ENCODE results near the gene SLC35E2B. TPM values are rescaled to one million over a fixed set of nuclear protein-coding genes. Genes with fewer than 3 reads are reported as not detected.
"Not testable (repeated sequence)": the region's sequence is repeated elsewhere in the genome, so short reads cannot be mapped to it uniquely, and the experiment has no call there.

Gene SLC35E2B
- total RNA-seq, 1 donor from 2014 or later = 52.7 TPM

DNA sequence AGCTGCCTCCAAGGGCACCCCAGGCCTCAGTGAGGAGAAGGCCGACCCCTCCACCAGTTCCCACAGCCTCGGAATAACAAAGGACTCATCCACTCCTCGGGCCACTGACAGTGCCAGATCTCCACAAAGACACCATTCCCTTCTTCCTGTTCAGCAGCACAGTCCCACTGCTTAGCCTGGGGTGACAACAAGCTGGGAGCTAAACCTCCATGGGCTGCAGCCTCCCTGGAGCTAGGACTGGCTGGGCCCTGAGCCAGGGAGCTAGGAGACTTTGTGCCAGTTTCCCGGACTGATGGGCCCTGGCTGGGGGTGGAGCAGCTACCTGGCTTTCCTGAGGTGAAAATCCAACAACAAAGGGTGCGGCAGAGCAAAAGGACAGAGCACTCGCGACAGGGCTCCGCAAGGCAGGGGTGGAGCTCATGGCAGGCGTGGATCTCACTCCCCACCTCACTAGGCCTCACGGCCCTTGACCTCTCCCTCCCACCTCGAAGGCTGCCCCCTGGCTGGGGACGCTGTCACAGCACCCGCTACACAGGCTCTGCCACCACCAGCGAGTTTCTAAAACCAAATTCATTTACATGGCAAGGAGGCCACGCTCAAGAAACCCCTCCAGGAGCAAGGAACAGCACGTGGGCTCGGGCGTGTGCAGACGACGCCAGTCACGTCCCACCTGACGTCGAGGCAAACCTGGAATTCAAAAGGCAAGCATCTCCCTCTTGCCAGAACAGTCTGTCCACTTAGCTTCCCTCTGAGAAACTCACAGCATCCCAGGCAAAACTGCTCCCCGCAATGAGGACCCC, 13.8 kb downstream of the SLC35E2B start:
- TF ChIP-seq, protein P1, sequence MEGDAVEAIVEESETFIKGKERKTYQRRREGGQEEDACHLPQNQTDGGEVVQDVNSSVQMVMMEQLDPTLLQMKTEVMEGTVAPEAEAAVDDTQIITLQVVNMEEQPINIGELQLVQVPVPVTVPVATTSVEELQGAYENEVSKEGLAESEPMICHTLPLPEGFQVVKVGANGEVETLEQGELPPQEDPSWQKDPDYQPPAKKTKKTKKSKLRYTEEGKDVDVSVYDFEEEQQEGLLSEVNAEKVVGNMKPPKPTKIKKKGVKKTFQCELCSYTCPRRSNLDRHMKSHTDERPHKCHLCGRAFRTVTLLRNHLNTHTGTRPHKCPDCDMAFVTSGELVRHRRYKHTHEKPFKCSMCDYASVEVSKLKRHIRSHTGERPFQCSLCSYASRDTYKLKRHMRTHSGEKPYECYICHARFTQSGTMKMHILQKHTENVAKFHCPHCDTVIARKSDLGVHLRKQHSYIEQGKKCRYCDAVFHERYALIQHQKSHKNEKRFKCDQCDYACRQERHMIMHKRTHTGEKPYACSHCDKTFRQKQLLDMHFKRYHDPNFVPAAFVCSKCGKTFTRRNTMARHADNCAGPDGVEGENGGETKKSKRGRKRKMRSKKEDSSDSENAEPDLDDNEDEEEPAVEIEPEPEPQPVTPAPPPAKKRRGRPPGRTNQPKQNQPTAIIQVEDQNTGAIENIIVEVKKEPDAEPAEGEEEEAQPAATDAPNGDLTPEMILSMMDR (IDR thresholded peaks at IDR 0.05) = no peak

DNA sequence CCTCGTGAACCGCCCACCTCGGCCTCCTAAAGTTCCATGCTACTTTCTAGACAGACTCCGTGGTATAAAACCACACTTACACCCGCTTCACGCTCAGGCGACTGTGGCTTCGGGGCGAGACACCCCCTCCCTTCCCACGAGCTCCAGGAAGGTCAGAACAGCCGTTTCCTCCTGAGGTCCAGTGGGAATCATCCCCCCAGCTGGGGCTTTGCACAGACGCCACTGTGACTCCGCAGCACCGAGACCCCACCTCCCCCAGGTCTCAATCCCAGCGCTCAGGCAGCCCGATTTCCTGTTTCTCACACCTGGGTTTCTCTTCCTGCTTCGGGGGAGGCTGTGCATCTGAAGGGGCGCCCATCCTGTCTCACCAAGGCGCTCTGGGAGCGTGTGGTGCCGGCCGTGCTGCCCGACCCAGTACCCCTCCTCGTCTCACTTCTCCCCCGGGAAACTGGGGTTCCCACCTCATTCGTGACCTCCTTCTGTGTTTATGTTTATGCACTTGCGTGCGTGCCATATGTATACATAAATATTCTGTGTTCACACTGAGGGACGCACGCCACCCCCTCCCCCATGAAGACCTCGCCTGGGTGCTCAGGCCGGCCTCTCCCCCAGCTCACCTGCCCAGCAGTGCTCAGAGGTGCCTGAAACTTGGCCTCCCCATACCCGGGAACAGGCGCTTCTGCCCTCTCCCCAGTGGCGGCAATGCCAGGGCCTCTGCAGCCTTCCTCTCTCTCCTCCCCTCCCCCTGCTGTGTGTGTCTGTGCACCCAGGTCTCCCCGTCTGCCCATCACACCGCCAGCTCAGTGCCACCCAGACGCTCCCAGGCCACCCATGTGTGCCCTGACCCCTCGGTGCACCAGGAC, 14.6 kb downstream of the SLC35E2B start:
- ATAC-seq = peak; percentile 4 to 12
- Histone ChIP-seq H3K27me3 (ENCODE audit: low read depth) (no peaks in the 10 kb centered on the region), H3K4me1 (peaks cover 8% of the 10 kb centered on the region), H3K9me3 (no peaks in the 10 kb centered on the region), H3K27ac (no peak overlapping the region), H3K36me3 (peaks cover 3% of the 10 kb centered on the region), H3K4me3 (no peak overlapping the region)
- peak; percentile 37 for DNase-seq
- intact Hi-C loops (cut with DNase I) = no loop called here
- TF ChIP-seq, protein P1 (IDR thresholded peaks at IDR 0.05) = no peak

More for the DNA sequence above, 13.8 kb downstream of the SLC35E2B start:
- peaks cover 8% of the 10 kb centered on the region for H3K4me1 ChIP-seq
- DNase-seq = peak; percentile 34
- no peak overlapping the region for H3K27ac ChIP-seq
- peaks cover 5% of the 10 kb centered on the region for H3K36me3 ChIP-seq
- H3K4me3 ChIP-seq = no peak overlapping the region
- no peaks in the 10 kb centered on the region for H3K9me3 ChIP-seq
- H3K27me3 ChIP-seq (ENCODE audit: low read depth) = no peaks in the 10 kb centered on the region
- ATAC-seq = peak in 1 of 2 donors; percentile 38
- intact Hi-C loops (cut with DNase I) = no loop called here

DNA sequence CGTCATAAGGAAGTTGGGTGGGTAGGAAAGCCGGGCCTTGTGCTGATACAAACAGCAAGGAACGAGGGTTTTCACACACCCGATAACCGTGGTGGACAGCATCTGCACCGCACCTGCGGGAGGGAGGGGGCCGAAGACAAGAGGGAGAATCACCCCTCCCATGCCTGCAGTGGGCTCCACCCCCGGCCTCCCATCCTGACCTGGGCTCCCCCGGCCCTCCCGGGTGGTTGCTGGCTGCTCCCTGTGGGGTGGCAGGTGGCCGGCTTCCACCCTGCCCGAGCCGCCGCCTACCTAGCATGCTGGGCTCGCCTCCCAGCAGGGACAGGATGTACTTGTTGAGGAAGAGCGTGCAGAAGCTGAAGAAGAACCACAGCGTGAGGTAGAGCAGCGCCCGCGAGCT, 16.5 kb downstream of the SLC35E2B start:
- H3K4me1 ChIP-seq; intact Hi-C loops (cut with DNase I); H3K27ac ChIP-seq; ATAC-seq; H3K4me3 ChIP-seq; H3K9me3 ChIP-seq; H3K27me3 ChIP-seq (ENCODE audit: low read depth): not testable (repeated sequence)
- peak; percentile 6 for DNase-seq
- peaks cover 17% of the 10 kb centered on the region for H3K36me3 ChIP-seq

DNA sequence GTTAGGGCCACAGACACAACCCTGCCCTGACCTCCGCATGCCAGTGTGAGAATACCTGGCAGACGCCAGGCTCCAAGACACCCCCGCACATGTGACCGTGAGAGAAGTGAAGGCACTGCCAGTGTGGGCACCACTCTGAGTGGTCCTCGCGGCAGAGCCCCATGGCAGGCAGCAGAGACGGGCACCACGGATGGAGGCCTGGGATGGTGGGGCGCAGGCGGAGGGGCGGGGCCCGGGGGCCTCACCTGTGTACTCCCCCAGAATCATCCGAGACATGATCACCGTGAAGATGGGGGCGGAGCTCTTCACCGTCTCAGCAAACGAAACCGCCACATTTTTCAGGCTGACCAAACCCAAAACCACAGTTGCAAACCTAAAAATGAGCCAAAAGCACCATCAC, 17.4 kb downstream of the SLC35E2B start:
- peaks cover 24% of the 10 kb centered on the region for H3K36me3 ChIP-seq
- H3K9me3 ChIP-seq; H3K27ac ChIP-seq; H3K4me1 ChIP-seq; H3K27me3 ChIP-seq (ENCODE audit: low read depth); H3K4me3 ChIP-seq; intact Hi-C loops (cut with DNase I): not testable (repeated sequence)
- ATAC-seq = peak in 1 of 2 donors; percentile 29
- peak; percentile 14 for DNase-seq

DNA sequence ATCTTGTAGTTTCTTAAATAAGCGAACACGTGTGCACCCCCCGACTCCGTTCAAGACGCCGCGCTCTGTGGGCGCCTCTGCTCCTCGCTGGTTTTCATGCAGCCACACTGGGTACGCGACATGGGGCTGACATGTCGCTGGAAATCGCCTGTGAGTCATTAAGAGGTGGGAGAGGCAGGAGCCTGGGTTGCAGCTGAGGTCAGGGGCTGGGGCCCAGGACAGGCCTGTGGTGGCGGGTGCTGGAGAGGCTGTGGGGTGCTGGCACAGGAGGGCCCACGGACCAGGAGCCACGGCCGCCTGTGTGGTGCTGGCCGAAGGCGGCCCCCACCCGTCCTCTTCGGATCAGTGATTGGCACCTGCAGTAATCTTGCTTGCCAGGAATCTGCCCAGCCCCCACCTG, 17.8 kb downstream of the SLC35E2B start:
- peak; percentile 32 for DNase-seq
- H3K4me3 ChIP-seq; ATAC-seq; H3K27me3 ChIP-seq (ENCODE audit: low read depth); H3K9me3 ChIP-seq; H3K4me1 ChIP-seq; intact Hi-C loops (cut with DNase I); H3K27ac ChIP-seq: not testable (repeated sequence)
- H3K36me3 ChIP-seq = peaks cover 25% of the 10 kb centered on the region

DNA sequence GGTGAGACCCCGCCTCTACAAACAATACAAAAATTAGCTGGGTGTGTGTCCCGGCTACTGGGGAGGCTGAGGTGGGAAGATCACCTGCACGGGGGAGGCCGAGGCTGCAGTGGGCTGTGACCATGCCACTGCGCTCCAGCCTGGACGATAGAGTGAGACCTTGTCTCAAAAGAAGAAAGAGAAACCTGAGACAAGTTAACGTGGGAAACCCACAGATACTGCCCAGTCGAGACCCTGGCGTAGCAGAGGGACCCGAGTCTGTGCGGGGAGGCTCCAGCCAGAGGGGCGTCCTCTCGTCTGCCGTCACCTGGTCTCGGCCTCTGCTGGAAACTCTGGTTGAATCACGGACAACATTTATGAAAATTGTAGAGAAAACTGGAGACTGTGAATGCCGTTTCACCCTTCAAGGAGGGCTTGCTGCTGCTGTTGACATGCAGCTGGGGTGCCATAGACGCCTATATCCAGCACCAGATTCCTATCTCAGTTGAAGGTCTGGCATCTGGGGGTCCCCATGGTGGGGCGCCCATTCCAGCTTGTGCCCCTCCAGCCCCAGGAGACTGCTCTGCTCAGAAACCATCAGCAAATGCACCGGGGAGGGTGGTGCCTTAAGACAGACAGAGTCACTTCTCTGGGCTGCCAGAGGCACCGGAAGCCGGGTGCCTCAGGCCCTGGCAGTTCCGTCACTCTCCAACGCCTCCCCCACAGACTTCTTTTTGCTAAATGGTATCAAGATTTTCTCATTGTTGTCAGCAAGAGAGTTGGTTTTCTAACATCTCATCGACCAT, 20.2 kb downstream of the SLC35E2B start:
- Histone ChIP-seq H3K4me1 (no peaks in the 10 kb centered on the region), H3K4me3 (no peak overlapping the region), H3K36me3 (peaks cover 48% of the 10 kb centered on the region), H3K27me3 (ENCODE audit: low read depth) (no peaks in the 10 kb centered on the region), H3K9me3 (no peaks in the 10 kb centered on the region), H3K27ac (no peak overlapping the region)
- DNase-seq = peak; percentile 24
- TF ChIP-seq, protein P1 (IDR thresholded peaks at IDR 0.05) = no peak
- no peak for ATAC-seq
- intact Hi-C loops (cut with DNase I) = no loop called here

Data from lower lobe of right lung (tissue), 2 donors.